IPS-NIHi7 (cell line): ENCODE results near the gene MICOS13.

Source experiments
- DNase-seq: peaks from one replicate; pipeline ENCODE4 v3.0.0; 2012; ENCODE audit warnings: mixed read lengths; ENCODE audit errors: extremely low spot score

MICOS13 gene

DNA sequence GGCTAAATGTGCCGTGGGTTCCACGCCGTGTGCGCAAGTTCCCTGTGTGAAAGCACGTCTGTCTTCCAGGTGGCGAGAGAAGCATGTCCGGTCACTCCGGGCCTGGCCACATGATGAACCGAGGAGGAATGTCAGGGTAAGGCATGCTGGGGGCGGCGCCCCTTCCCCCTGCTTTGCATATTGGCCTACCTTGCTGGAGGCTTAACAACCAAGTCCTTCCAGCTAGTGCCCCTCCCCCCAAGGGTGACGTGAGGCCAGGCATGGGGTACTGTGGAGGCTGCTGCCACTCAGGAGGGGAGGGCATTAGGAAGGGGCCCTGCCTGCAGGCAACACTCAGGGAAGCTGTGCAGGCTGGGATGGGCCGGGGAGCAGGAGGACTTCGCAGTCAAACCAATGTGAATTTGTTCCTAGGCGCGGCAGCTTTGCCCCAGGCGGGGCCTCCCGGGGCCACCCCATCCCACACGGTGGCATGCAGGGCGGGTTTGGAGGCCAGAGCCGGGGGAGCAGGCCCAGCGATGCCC, 12.5 kb downstream of the MICOS13 start:
- peak; percentile 78 for DNase-seq

- no peak for DNase-seq
These were observed 13.2 kb downstream of the MICOS13 start for GRCh38 chr19:5666921-5667610.

DNA sequence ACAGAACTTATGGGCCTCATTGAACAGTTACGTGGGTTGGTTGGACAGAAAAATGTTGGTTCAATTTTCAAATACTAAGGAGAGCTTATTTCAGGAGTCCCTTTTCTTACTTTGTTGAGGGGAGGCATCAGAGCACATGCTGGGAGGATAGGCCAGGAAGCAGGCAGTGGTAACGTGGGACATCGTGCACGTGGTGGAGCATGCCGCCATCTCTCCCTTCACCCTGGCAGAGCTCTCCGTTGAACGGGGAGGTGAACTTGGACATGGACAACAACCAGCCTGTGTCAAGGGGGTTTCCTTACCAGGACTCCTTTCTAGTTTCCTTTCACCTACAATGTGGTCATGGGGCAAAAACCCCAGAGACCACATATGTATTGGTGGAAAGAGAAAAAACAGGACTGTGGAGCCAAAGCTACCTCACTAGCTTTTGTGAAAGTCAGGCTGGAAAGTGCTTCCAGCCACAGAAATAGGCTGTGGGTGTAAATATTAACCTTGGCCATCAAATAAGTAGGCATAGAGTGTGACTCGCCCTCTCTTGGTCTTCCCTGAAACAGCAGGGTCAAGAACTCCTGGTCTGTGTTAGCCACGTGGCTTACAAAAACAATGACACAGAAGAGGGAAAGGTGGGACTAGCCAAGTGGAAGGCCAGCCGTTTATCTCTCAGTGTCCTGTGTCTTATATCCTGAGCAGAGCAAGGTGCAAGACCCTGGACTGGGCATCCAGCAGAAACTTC, 14.4 kb downstream of the MICOS13 start:
- no peak for DNase-seq

DNA sequence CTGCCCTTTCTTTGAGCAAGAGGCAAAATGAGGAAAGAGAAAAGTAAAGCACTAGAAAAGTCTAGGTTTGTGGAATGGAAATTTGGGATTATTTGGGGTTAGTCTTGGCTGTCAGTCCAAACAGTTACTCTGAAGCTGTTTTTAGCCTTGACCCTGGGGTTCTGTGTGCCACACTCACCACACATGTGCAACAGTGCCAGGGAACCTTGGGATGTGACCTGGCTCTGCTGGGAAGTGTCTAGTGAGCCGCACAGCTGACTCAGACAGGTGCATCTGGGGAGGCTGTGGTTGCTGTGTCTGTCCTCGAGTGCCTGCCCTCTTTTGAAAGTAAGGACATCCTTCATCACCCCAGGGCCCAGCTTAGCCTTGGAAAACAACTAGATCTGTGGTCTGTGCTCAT, 15.8 kb downstream of the MICOS13 start:
- DNase-seq, result no peak

DNA sequence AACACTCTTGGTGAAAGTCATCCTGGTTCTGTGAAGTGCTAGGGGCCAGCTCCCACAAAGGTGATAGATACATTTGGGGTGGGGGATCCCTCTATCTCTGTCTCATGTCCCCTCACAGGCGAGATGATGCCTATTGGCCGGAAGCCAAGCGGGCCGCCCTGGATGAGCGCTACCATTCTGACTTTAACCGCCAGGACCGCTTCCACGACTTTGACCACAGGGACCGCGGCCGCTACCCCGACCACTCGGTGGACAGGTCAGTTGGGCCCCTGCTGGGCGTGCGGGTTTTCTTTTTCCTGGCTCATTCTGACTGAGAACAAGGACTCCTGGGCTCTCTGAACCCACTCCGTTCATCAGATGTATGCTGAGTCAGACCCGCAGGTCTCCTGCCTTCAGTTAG, 16.4 kb downstream of the MICOS13 start:
- no peak for DNase-seq

- no peak for DNase-seq
These were observed 18.8 kb downstream of the MICOS13 start for GRCh38 chr19:5661483-5661882.

- no peak for DNase-seq
These were observed 24.9 kb downstream of the MICOS13 start for GRCh38 chr19:5655412-5655811.

DNA sequence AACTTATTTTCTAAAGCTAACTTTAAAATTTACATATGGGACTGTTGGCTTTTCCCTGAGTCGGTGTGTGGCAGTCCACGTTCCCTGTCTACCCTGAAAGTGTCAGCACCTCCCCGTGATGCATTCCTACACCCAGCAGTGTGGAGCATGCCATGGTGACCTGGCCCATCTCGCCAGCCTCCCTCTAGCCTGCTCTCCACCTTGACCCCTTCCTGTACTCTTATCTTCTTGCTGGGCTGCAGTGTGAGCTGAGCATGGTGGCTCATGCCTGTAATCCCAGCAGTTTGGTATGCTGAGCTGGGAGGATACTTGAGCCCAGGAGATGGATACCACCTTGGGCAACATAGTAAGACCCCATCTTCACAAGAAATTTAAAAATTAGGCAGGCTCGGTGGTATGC, 25.4 kb downstream of the MICOS13 start:
- DNase-seq, result no peak

DNA sequence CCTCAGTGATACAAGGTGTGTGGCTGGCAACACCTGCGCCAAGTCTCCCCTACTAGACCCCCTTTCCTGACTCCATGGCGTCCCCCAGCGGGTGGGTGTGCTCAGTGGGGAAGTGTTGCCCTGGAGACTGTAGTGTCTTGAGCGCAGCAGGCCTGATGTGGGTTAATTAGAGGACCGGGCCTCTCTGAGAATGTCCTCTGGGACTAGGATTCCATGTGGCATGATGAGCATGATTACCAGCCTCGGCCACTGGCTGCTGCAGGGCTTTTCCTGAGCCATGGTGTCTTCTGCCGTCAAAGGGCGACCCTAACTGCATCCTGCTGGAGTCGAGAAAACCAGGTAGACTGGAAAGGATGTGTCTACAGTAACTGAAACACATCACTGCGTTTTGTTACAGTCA, 28.1 kb downstream of the MICOS13 start:
- DNase-seq, result no peak

- no peak for DNase-seq
These were observed 29.0 kb downstream of the MICOS13 start for GRCh38 chr19:5651361-5651760.

GRCh38 chr19:5648464-5648863, 31.9 kb downstream of the MICOS13 start:
- DNase-seq, result no peak

GRCh38 chr19:5646703-5647102, 33.6 kb downstream of the MICOS13 start:
- DNase-seq, result no peak

DNA sequence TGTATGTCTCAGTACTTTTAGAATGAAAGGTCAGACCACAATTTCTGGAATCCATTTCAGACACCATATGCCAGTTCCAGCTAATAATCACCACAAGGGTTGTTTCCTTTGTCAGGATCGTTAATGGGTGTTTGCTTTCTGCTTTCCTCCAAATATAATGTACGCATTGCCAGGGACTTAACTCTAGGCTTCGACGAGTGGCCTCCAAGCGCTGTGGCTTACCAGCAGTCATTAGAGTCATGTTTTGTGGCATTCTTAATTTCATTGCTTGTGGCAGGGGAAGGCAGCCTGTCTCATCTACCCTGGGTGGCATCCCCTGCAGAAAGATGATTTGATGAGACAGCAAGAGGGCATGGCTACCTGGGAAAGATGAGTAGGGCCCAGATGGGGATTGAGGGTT, 34.9 kb downstream of the MICOS13 start:
- DNase-seq, result no peak

GRCh38 chr19:5644037-5644436, 36.3 kb downstream of the MICOS13 start:
- no peak for DNase-seq

DNA sequence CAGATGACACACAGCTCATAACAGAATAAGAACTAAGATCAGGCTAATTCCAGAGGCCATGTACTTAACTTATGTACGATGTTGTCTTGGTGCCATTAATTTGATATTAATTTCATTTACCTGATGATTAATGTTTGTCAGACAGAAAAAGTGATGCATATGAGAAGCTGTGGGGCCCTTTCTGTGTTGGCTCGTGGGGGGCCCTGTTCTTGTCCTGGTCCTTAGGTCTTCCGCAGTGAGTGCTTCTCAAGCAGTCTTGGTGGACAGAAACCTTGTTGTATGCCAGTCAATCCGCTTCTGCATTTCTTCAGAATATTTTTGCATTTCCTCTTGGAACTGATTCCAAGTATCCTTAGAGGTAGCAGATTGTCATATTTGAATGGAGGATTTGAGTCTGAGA, 37.3 kb downstream of the MICOS13 start:
- no peak for DNase-seq

- no peak for DNase-seq
These were observed 38.1 kb downstream of the MICOS13 start for GRCh38 chr19:5642204-5642603.

DNA sequence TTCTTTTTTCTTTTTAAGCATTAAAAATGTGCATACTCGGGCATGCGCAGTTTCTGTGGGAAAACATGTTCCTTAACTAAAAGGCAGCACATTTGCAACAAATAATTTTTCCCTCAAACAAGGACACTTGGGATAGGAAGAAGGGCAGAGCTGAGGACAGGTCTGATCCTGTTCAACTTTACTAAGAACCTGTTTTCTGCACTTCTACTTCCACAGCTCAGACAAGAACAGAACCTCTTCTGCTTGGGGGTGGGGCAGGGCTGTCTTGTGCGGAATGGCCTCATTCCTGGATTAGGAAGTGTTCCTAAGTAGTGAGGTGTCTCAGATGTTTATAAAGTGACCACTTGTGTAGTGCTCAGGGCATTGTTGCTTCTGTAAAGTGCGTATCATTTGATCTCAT, 39.1 kb downstream of the MICOS13 start:
- no peak for DNase-seq

- no peak for DNase-seq
These were observed 42.3 kb downstream of the MICOS13 start for GRCh38 chr19:5637971-5638370.

DNA sequence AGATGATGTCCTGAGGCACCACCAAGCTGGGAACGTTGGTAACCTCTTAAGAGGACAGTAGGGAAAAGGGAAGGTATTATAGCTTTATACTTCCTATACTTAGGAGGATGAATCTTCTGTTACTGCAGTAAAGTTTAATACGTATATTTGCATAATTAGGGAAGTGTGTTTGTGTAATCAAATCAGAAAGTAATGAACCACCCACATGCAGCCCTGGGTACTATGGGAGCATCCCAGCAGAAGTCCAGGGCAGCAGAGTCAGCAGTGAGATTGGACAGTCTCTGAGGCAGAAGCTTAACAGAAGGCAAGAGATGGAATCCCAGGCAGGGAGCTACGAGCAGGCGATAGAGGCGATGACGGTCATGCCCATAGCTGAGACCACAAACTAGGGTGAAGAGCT, 44.9 kb downstream of the MICOS13 start:
- DNase-seq, result no peak

- no peak for DNase-seq
These were observed 47.7 kb downstream of the MICOS13 start for GRCh38 chr19:5632657-5633056.

GRCh38 chr19:5632241-5632612, 48.1 kb downstream of the MICOS13 start:
- no peak for DNase-seq

DNA sequence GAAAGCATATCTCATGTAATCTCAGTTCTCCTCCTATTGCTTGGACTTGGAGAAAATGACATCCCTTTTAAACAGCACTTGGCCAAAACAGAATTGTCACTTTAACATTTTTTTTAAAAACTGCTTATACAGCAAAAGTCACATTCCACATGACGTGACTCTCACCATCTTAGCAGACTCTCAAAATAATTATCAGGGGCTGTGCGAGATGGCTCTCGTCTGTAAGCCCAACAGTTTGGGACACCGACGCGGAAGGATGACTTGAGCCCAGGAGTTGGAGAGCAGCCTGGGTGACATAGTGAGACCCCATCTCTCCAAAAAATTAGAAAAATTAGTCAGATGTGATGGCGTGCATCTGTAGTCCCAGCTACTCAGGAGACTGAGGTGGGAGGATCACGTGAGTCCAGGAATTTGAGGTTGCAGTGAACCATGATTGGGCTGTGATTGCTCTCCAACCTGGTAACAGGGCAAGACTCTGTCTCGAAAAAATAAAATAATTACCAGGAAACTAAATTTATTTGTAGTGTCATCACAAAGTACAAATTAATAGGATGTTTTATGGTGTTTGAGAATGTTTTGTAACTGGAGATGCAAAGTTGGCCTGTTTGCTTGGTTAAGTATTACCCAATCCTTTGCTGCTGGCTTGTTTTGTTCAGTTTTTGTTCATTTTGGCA, 48.6 kb downstream of the MICOS13 start:
- no peak for DNase-seq
